Loucy (cell line): ENCODE data around the gene GPR135.

Experiments used
- H2AFZ ChIP-seq: fragments of 200-600 bp; sonication (generic); 2 replicates; pipeline ENCODE4 v1.6.0; 2016; ENCODE audit warnings: antibody characterized with exemption, mild to moderate bottlenecking, low read length, moderate library complexity
- H3F3A ChIP-seq: fragments of 200-600 bp; 2 replicates; pipeline ENCODE4 v1.6.0; 2016; ENCODE audit warnings: antibody characterized with exemption, low read depth, mild to moderate bottlenecking
- H3K27me3 ChIP-seq: fragments of 200-600 bp; sonication (generic); 2 replicates; pipeline ENCODE4 v1.6.1; 2014; ENCODE audit warnings: low read length, mild to moderate bottlenecking; ENCODE audit not compliant: insufficient read depth, poor library complexity, severe bottlenecking
- H3K36me3 ChIP-seq: fragments of 200-600 bp; sonication (generic); 2 replicates; pipeline ENCODE4 v1.6.1; 2016; ENCODE audit warnings: low read length; ENCODE audit not compliant: insufficient read depth
- H3K4me1 ChIP-seq: fragments of 200-600 bp; sonication (generic); 2 replicates; pipeline ENCODE4 v1.5.1; 2014; ENCODE audit warnings: low read length, mild to moderate bottlenecking; ENCODE audit not compliant: insufficient read depth, poor library complexity, severe bottlenecking
- H3K4me2 ChIP-seq: fragments of 200-600 bp; sonication (generic); 2 replicates; pipeline ENCODE4 v1.6.0; 2014; ENCODE audit warnings: antibody characterized with exemption, low read length, low read depth, mild to moderate bottlenecking; ENCODE audit not compliant: poor library complexity, severe bottlenecking
- H3K4me3 ChIP-seq: fragments of 200-600 bp; sonication (generic); 2 replicates; pipeline ENCODE4 v1.5.1; 2014; ENCODE audit warnings: low read length, mild to moderate bottlenecking, mixed read lengths; ENCODE audit not compliant: poor library complexity, severe bottlenecking
- H3K79me2 ChIP-seq: fragments of 200-600 bp; sonication (generic); 2 replicates; pipeline ENCODE4 v1.6.1; 2014; ENCODE audit warnings: low read length; ENCODE audit not compliant: insufficient read depth
- H3K9ac ChIP-seq: fragments of 200-600 bp; sonication (generic); 2 replicates; pipeline ENCODE4 v1.6.0; 2014; ENCODE audit warnings: mild to moderate bottlenecking, low read depth, low read length, moderate library complexity; ENCODE audit not compliant: poor library complexity, severe bottlenecking
- H3K9me2 ChIP-seq: fragments of 200-600 bp; sonication (generic); replicated peaks from 2 replicates; pipeline ENCODE4 v1.6.1; 2016; ENCODE audit warnings: low read depth, low read length, mixed read lengths
- H3K9me3 ChIP-seq: fragments of 200-600 bp; sonication (generic); 2 replicates; pipeline ENCODE4 v1.6.1; 2014; ENCODE audit warnings: mild to moderate bottlenecking, antibody characterized with exemption, low read length, low read depth; ENCODE audit not compliant: insufficient read depth
- H4K20me1 ChIP-seq: fragments of 200-600 bp; sonication (generic); 2 replicates; pipeline ENCODE4 v1.6.0; 2014; ENCODE audit warnings: antibody characterized with exemption, low read length, mild to moderate bottlenecking; ENCODE audit not compliant: insufficient read depth, poor library complexity, severe bottlenecking
- EZH2phosphoT487 ChIP-seq: fragments of 200-600 bp; IDR thresholded peaks from 2 replicates; pipeline ENCODE4 v1.6.1; 2018; ENCODE audit warnings: antibody characterized with exemption, mild to moderate bottlenecking, moderate library complexity, borderline replicate concordance
- TF ChIP-seq, protein P1 (sequence below): fragments of 200-600 bp; sonication (generic); conservative IDR thresholded peaks from 2 replicates; pipeline ENCODE4 v1.5.1; 2014; ENCODE audit warnings: mild to moderate bottlenecking, antibody characterized with exemption, low read length

Gene GPR135

DNA sequence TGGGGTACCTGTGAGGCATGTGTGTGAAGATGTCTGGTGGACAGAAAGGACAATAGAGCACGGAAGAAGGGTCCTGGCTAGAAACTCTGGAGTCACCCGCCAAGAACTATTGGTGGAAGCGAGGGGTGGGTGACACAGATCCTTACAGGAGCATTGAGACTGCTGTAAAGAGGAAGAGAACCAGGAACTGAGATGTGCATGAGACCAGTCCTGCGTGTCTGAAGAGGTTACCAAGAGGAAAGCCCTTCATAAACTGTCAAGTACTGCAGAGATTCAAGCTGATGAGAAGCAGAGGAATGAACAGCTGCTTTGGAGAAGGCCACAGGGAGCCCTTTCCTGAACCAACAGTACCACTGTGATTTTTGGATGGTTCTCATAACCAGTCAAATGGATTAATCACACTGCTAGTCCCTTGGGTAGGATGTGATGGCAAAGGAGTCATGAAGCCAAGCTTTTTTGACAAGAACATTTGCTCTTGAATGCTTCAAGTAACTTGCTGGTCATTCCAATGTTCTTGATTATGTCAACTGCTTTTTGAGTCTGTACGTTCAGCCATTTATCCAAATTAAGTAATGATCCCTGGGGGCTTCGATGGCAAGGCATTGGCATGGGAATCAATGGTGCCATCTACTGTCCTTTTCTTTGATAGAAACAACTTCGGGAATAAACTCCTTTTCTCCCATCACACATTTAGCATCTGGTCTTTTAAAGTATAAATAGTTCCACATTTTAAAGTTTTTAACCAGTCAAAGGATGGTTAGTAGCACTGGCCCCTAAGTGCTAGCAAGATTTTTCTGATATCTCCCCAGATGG, 42.9 kb downstream of the GPR135 start:
- H3F3A ChIP-seq, result no peaks in the 10 kb centered on the region
- no peaks in the 10 kb centered on the region for H3K9me3 ChIP-seq
- H3K4me3 ChIP-seq, result no peak overlapping the region
- no peak overlapping the region for H3K4me2 ChIP-seq
- no peak overlapping the region for H3K9ac ChIP-seq
- TF ChIP-seq, protein P1, sequence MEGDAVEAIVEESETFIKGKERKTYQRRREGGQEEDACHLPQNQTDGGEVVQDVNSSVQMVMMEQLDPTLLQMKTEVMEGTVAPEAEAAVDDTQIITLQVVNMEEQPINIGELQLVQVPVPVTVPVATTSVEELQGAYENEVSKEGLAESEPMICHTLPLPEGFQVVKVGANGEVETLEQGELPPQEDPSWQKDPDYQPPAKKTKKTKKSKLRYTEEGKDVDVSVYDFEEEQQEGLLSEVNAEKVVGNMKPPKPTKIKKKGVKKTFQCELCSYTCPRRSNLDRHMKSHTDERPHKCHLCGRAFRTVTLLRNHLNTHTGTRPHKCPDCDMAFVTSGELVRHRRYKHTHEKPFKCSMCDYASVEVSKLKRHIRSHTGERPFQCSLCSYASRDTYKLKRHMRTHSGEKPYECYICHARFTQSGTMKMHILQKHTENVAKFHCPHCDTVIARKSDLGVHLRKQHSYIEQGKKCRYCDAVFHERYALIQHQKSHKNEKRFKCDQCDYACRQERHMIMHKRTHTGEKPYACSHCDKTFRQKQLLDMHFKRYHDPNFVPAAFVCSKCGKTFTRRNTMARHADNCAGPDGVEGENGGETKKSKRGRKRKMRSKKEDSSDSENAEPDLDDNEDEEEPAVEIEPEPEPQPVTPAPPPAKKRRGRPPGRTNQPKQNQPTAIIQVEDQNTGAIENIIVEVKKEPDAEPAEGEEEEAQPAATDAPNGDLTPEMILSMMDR, result peak; percentile 64
- TF ChIP-seq EZH2phosphoT487, result no peak
- no peak overlapping the region for H2AFZ ChIP-seq
- no peaks in the 10 kb centered on the region for H3K36me3 ChIP-seq
- no peaks in the 10 kb centered on the region for H3K9me2 ChIP-seq
- H3K79me2 ChIP-seq, result no peaks in the 10 kb centered on the region
- H3K27me3 ChIP-seq, result no peaks in the 10 kb centered on the region
- H4K20me1 ChIP-seq, result no peaks in the 10 kb centered on the region
- H3K4me1 ChIP-seq, result peaks cover 5% of the 10 kb centered on the region

DNA sequence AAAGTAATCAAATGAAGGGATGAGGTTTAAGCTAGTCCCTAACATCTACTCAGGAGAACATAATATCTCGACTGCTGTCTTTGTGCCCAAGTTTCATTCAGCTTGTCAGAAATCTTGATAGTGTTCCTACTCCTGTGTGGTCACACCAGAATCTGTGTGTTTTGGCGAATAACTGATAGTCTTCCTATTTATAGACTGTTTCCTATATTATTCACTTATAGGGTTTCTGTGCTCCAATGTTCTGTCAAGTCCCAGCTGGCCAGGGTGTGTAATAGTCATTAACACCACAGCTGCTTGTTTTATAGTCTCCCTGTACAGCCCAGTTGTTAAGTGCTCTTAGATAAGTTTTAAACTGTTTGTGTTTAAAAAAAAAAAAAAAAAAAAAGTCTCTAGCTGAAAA, 45.9 kb downstream of the GPR135 start:
- Histone ChIP-seq H3K4me3 (no peak overlapping the region), H3K36me3 (no peaks in the 10 kb centered on the region), H2AFZ (no peak overlapping the region), H3K4me2 (no peak overlapping the region), H3F3A (no peaks in the 10 kb centered on the region), H3K9me2 (no peaks in the 10 kb centered on the region), H3K79me2 (no peaks in the 10 kb centered on the region), H3K27me3 (no peaks in the 10 kb centered on the region), H4K20me1 (no peaks in the 10 kb centered on the region), H3K4me1 (peaks cover 5% of the 10 kb centered on the region), H3K9ac (no peak overlapping the region), H3K9me3 (no peaks in the 10 kb centered on the region)
- TF ChIP-seq, protein P1, result no peak
- no peak for TF ChIP-seq EZH2phosphoT487

DNA sequence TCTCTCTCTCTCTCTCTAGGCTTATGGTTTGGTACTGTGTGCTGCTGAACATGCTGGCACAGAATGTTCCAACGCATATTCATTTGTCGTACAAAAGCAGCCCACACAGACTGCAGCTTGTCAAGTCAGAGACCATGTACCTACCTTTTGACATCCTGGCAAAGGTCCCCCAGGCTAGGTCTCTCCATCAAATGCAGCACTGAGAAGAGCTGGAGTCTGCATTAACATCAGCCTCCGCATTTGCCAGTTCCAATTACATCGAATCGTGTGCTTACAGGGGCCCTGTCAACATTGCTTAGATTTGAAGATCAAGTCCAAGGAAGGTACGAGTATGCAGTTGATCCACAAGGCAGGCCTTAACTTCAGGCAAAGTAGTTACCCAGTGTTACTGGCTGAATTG, 47.9 kb downstream of the GPR135 start:
- no peaks in the 10 kb centered on the region for H4K20me1 ChIP-seq
- H3K4me2 ChIP-seq, result no peak overlapping the region
- no peak overlapping the region for H3K9ac ChIP-seq
- no peaks in the 10 kb centered on the region for H3F3A ChIP-seq
- H3K27me3 ChIP-seq, result no peaks in the 10 kb centered on the region
- no peaks in the 10 kb centered on the region for H3K79me2 ChIP-seq
- H2AFZ ChIP-seq, result no peak overlapping the region
- no peaks in the 10 kb centered on the region for H3K9me3 ChIP-seq
- peaks cover 5% of the 10 kb centered on the region for H3K4me1 ChIP-seq
- H3K9me2 ChIP-seq, result no peaks in the 10 kb centered on the region
- no peaks in the 10 kb centered on the region for H3K36me3 ChIP-seq
- TF ChIP-seq EZH2phosphoT487, result no peak
- TF ChIP-seq, protein P1, result no peak
- no peak overlapping the region for H3K4me3 ChIP-seq
